Astrocyte of the cerebellum (primary cell): ENCODE measurements around the gene STK24.

ENCODE experiments used
- DNase-seq: peaks from one replicate; pipeline ENCODE4 v3.0.0-alpha.2; 2011; ENCODE audit warnings: low read depth
- H3K4me3 ChIP-seq: 2 replicates; pipeline ENCODE4 v1.5.1; 2011; ENCODE audit warnings: mild to moderate bottlenecking, low read depth, low read length, moderate library complexity
- in situ Hi-C: cut with HindIII; loops from 2 replicates; pipeline ENCODE4 v1.10.0; 2017; ENCODE audit warnings: low sequenced_read_pairs
- TF ChIP-seq, protein P1 (sequence below): IDR thresholded peaks from 2 replicates; pipeline ENCODE4 v1.5.1; 2012; ENCODE audit warnings: low read length, low read depth, moderate library complexity, mild to moderate bottlenecking; ENCODE audit errors: missing control alignments

Gene STK24

GRCh38 chr13:98525456-98526181 is 51.3 kb downstream of the STK24 start:
- H3K4me3 ChIP-seq: no peak overlapping the region
- TF ChIP-seq, protein P1, sequence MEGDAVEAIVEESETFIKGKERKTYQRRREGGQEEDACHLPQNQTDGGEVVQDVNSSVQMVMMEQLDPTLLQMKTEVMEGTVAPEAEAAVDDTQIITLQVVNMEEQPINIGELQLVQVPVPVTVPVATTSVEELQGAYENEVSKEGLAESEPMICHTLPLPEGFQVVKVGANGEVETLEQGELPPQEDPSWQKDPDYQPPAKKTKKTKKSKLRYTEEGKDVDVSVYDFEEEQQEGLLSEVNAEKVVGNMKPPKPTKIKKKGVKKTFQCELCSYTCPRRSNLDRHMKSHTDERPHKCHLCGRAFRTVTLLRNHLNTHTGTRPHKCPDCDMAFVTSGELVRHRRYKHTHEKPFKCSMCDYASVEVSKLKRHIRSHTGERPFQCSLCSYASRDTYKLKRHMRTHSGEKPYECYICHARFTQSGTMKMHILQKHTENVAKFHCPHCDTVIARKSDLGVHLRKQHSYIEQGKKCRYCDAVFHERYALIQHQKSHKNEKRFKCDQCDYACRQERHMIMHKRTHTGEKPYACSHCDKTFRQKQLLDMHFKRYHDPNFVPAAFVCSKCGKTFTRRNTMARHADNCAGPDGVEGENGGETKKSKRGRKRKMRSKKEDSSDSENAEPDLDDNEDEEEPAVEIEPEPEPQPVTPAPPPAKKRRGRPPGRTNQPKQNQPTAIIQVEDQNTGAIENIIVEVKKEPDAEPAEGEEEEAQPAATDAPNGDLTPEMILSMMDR: no peak
- no peak for DNase-seq
- in situ Hi-C loops: no loop called here

DNA sequence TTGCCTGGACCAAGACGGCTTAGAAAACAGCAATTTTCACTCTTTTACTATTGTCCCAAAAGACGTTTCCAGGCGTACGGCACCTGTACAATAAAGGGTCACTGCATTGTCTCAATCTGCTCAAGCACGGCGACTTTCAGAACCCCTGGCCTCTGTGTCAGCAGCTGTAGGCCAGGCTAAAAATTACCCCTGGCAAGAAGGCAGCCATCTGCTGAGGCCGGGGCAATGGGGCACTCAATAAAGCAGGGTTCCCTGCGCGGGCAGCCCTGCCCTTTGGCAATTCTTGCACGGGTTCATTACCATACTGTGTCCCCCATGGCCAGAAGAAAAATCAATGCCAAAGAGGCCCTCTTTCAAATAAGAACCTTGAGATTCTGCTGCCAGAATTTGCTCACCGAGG is 52.1 kb downstream of the STK24 start:
- no peak overlapping the region for H3K4me3 ChIP-seq
- TF ChIP-seq, protein P1: no peak
- in situ Hi-C loops: no loop called here
- no peak for DNase-seq

GRCh38 chr13:98524391-98524790 is 52.5 kb downstream of the STK24 start:
- in situ Hi-C loops: no loop called here
- peak; percentile 32 for DNase-seq
- TF ChIP-seq, protein P1: no peak
- H3K4me3 ChIP-seq: no peak overlapping the region

- DNase-seq: no peak
- H3K4me3 ChIP-seq: no peak overlapping the region
- TF ChIP-seq, protein P1: no peak
- in situ Hi-C loops: no loop called here
These were observed 53.3 kb downstream of the STK24 start for GRCh38 chr13:98523455-98524102.

DNA sequence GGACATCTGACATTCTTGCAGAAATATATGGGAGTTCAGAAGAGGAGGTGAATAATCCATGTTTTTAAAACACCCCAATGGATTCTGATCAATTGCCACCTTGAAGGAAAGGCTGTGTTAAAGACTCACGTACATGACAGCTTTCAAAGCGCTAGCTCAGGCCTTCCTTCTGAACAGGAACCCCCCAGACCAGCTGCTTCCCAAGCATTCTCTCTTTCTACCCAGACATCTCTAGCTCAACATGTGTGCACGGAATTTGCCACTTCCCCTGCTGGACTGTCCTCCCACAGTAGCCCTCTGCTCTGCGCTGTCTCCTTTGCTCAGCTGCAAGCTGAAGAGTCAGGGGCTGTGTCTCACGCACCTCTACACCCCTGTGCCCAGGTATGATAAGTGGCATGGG is 54.5 kb downstream of the STK24 start:
- H3K4me3 ChIP-seq: no peak overlapping the region
- in situ Hi-C loops: no loop called here
- no peak for DNase-seq
- TF ChIP-seq, protein P1: no peak

GRCh38 chr13:98521461-98522247 is 55.3 kb downstream of the STK24 start:
- no peak overlapping the region for H3K4me3 ChIP-seq
- TF ChIP-seq, protein P1: no peak
- in situ Hi-C loops: no loop called here
- DNase-seq: no peak
